ENCODE results near the gene IQGAP3. TPM values are rescaled to one million over a fixed set of nuclear protein-coding genes. Genes with fewer than 3 reads are reported as not detected.

Gene IQGAP3
- total and polyA plus RNA-seq, 2 donors (not counting 1 experiment from before 2014, with no cell fraction given), result 2.7 to 16.0 TPM

DNA sequence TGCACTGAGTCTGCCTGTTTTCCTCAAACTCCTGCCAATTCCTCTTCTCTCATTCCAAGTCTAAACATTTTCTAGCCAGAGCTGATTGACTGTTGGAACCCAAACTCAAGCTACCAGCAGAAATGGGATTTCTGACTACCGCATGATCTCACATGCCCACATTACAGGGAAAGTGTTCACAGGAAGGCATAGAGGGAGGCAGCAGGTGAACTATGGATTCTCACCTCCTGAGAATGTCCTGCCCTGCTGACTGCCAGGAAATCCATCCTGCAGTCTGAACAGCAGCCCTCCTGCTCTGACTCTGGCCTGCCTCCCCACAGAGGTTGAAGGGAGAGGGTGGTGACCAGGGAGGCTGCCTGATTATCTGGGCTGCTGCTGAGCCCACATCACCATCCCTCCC lies 22.5 kb downstream of the IQGAP3 start:
- no peaks in the 10 kb centered on the region for H4K20me1 ChIP-seq (ENCODE audit: control insufficient read depth, extremely low read depth, insufficient read depth, low read length)
- H3K4me1 ChIP-seq (ENCODE audit: control insufficient read depth, extremely low read depth, insufficient read depth, low read length), result no peaks in the 10 kb centered on the region
- DNase-seq (ENCODE audit: low read depth in 2 of 2), result no peak
- H2AFZ ChIP-seq (ENCODE audit: low read length), result no peak overlapping the region
- H3K4me2 ChIP-seq (ENCODE audit: extremely low read depth, insufficient read depth, low read length), result no peak overlapping the region
- peaks cover 21% of the 10 kb centered on the region for H3K36me3 ChIP-seq (ENCODE audit: control insufficient read depth, insufficient read depth, low read length)
- H3K27me3 ChIP-seq (ENCODE audit: control insufficient read depth, insufficient read depth, low read length), result no peaks in the 10 kb centered on the region
- H3K9me3 ChIP-seq (ENCODE audit: control insufficient read depth, insufficient read depth, low read depth, low read length), result no peaks in the 10 kb centered on the region
- TF ChIP-seq EZH2 (IDR thresholded peaks at IDR 0.05; ENCODE audit: low read length, missing control alignments), result no peak
- TF ChIP-seq, protein P1, sequence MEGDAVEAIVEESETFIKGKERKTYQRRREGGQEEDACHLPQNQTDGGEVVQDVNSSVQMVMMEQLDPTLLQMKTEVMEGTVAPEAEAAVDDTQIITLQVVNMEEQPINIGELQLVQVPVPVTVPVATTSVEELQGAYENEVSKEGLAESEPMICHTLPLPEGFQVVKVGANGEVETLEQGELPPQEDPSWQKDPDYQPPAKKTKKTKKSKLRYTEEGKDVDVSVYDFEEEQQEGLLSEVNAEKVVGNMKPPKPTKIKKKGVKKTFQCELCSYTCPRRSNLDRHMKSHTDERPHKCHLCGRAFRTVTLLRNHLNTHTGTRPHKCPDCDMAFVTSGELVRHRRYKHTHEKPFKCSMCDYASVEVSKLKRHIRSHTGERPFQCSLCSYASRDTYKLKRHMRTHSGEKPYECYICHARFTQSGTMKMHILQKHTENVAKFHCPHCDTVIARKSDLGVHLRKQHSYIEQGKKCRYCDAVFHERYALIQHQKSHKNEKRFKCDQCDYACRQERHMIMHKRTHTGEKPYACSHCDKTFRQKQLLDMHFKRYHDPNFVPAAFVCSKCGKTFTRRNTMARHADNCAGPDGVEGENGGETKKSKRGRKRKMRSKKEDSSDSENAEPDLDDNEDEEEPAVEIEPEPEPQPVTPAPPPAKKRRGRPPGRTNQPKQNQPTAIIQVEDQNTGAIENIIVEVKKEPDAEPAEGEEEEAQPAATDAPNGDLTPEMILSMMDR (conservative IDR thresholded peaks at IDR 0.05 in 1 of 2, IDR thresholded peaks at IDR 0.05 in 1 of 2; ENCODE audit: low read depth in 1 of 2, low read length in 2 of 2), result no peak
- no peak overlapping the region for H3K9ac ChIP-seq (ENCODE audit: insufficient read depth, low read length)
- no peak overlapping the region for H3K4me3 ChIP-seq (replicated peaks in 1 of 4; ENCODE audit: control extremely low read depth in 1 of 4, insufficient read depth in 1 of 4, low read depth in 3 of 4, low read length in 4 of 4)
- no peaks in the 10 kb centered on the region for H3K79me2 ChIP-seq (ENCODE audit: control insufficient read depth, insufficient read depth, low read length)
- H3K27ac ChIP-seq (ENCODE audit: insufficient read depth, low read length), result no peak overlapping the region

DNA sequence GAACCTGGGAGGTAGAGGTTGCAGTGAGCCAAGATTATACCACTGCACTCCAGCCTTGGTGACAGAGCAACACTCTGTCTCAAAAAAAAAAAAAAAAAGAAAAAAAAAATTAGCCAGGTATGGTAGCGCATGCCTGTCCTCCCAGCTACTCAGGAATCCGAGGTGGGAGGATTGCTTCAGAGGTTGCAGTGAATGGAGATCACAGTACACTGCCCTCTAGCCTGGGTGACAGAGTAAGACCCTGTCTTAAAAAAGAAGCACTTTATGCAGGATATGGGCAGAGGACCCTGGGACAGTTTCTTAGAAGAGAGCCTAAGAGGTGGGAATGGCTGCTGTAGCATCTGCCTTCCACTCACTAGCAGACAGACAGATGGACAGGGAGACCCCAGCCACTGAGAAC lies 23.0 kb downstream of the IQGAP3 start:
- no peak for TF ChIP-seq EZH2 (IDR thresholded peaks at IDR 0.05; ENCODE audit: low read length, missing control alignments)
- TF ChIP-seq, protein P1 (conservative IDR thresholded peaks at IDR 0.05 in 1 of 2, IDR thresholded peaks at IDR 0.05 in 1 of 2; ENCODE audit: low read depth in 1 of 2, low read length in 2 of 2), result no peak
- Histone ChIP-seq H3K4me2 (ENCODE audit: extremely low read depth, insufficient read depth, low read length) (no peak overlapping the region), H3K36me3 (ENCODE audit: control insufficient read depth, insufficient read depth, low read length) (peaks cover 21% of the 10 kb centered on the region), H4K20me1 (ENCODE audit: control insufficient read depth, extremely low read depth, insufficient read depth, low read length) (no peaks in the 10 kb centered on the region), H2AFZ (ENCODE audit: low read length) (no peak overlapping the region), H3K9ac (ENCODE audit: insufficient read depth, low read length) (no peak overlapping the region), H3K4me3 (replicated peaks in 1 of 4; ENCODE audit: control extremely low read depth in 1 of 4, insufficient read depth in 1 of 4, low read depth in 3 of 4, low read length in 4 of 4) (no peak overlapping the region), H3K27me3 (ENCODE audit: control insufficient read depth, insufficient read depth, low read length) (no peaks in the 10 kb centered on the region), H3K9me3 (ENCODE audit: control insufficient read depth, insufficient read depth, low read depth, low read length) (no peaks in the 10 kb centered on the region), H3K27ac (ENCODE audit: insufficient read depth, low read length) (no peak overlapping the region), H3K4me1 (ENCODE audit: control insufficient read depth, extremely low read depth, insufficient read depth, low read length) (no peaks in the 10 kb centered on the region), H3K79me2 (ENCODE audit: control insufficient read depth, insufficient read depth, low read length) (no peaks in the 10 kb centered on the region)
- no peak for DNase-seq (ENCODE audit: low read depth in 2 of 2)

DNA sequence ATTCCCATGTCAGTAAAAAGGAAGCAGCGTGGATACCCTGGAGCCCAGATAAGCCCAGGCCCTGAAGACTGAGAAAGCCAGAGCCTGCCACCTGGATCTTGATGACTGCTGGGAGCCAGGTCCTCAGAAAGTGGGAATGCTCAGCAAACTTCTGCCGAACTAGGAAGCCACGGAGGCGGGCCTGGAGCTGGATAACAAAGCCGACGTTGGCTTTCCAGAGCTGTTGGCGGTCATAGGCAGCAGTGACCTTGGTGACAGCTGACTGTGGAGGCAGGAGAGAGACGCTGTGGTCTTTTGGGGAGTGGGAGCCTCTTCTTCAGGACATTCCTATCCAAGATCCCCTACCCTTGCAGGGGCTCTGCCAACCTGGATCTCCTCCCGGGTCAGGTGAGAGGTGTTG lies 24.4 kb downstream of the IQGAP3 start:
- Histone ChIP-seq H3K4me2 (ENCODE audit: extremely low read depth, insufficient read depth, low read length) (no peak overlapping the region), H3K27me3 (ENCODE audit: control insufficient read depth, insufficient read depth, low read length) (no peaks in the 10 kb centered on the region), H3K36me3 (ENCODE audit: control insufficient read depth, insufficient read depth, low read length) (peaks cover 19% of the 10 kb centered on the region), H3K4me1 (ENCODE audit: control insufficient read depth, extremely low read depth, insufficient read depth, low read length) (no peaks in the 10 kb centered on the region), H3K27ac (ENCODE audit: insufficient read depth, low read length) (no peak overlapping the region), H3K4me3 (replicated peaks in 1 of 4; ENCODE audit: control extremely low read depth in 1 of 4, insufficient read depth in 1 of 4, low read depth in 3 of 4, low read length in 4 of 4) (no peak overlapping the region), H3K9me3 (ENCODE audit: control insufficient read depth, insufficient read depth, low read depth, low read length) (no peaks in the 10 kb centered on the region), H4K20me1 (ENCODE audit: control insufficient read depth, extremely low read depth, insufficient read depth, low read length) (no peaks in the 10 kb centered on the region), H3K79me2 (ENCODE audit: control insufficient read depth, insufficient read depth, low read length) (no peaks in the 10 kb centered on the region), H3K9ac (ENCODE audit: insufficient read depth, low read length) (no peak overlapping the region), H2AFZ (ENCODE audit: low read length) (no peak overlapping the region)
- TF ChIP-seq, protein P1 (conservative IDR thresholded peaks at IDR 0.05 in 1 of 2, IDR thresholded peaks at IDR 0.05 in 1 of 2; ENCODE audit: low read depth in 1 of 2, low read length in 2 of 2), result no peak
- no peak for TF ChIP-seq EZH2 (IDR thresholded peaks at IDR 0.05; ENCODE audit: low read length, missing control alignments)
- DNase-seq (ENCODE audit: low read depth in 2 of 2), result no peak
